ENCODE data around the gene CLN6. TPM values are rescaled to one million over a fixed set of nuclear protein-coding genes. Genes with fewer than 3 reads are reported as not detected.
A peak's percentile ranks its signal among the peaks of the same experiment; 100 is the strongest.
"Not testable (repeated sequence)": the region's sequence is repeated elsewhere in the genome, so short reads cannot be mapped to it uniquely, and the experiment has no call there.

Gene CLN6
- total RNA-seq, 1 donor from 2014 or later, result 95.3 TPM

DNA sequence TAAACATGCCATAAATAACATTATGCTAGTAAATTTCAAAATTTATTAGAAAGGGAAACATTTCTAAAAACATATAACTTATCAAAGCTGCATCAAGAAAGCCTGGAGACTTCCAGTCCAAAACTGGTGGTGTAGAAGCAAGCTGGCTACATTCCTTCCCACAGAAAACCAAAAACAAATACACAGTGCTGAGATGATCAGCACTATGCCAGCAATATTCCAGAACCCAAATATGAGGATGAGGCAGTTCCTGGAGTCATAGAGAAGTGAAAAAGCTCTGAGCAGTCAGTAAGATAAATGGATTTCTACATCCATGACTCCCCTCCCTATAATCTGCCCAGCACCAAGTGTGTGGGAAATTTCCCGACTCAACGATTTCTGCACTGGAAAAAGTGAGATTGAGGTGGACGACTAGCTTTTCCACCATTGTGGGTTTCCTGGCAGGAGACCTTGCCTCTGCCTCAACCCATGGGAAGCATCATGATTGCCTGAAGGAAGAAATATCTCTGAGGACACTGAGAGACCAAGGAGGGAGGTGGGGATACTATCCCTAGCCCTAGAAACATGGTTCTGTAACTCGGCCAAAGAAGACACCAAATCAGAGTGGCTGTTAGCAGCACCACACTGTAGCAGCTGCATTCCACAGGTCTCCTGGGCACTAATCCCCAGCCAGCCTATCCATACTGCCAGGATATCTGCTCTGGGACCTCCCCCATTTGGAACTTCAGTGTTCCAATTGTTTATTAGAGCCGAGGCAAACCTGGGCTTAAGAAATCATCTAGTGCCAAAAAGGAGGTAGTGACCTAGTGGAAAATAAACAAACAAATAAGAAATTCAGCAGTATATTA, 11.8 kb upstream of the CLN6 start:
- DNase-seq (ENCODE audit: low spot score), result no peak
- H3K27me3 Mint-ChIP-seq (ENCODE audit: insufficient read depth), result peaks cover 10% of the 10 kb centered on the region
- no peaks in the 10 kb centered on the region for H3K4me1 Mint-ChIP-seq (ENCODE audit: low read depth)
- no peak overlapping the region for H3K27ac Mint-ChIP-seq
- no peaks in the 10 kb centered on the region for H3K36me3 Mint-ChIP-seq (ENCODE audit: low read depth)
- H3K4me3 Mint-ChIP-seq, result no peak overlapping the region
- H3K9me3 Mint-ChIP-seq, result peaks cover 4% of the 10 kb centered on the region
- intact Hi-C loops (cut with micrococcal nuclease), result no loop called here

DNA sequence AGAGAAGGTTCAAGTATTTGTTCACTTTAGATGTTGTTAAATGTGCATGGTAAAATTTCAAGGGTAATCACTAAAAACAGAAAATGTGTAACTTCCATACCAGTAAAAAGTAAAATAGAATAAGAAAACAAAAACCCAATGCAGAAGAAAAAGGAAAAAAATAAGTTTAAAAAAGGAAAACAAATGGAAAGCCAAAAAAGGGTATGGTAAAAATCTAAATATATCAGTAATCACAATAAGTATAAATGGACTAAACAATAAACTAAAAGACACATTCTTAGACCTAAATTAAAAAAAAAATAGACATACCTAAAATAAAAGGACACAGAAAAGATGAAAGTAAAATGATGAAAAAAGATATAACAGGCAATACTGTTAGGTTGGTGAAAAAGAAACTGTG, 9.5 kb upstream of the CLN6 start:
- peaks cover 7% of the 10 kb centered on the region for H3K27me3 Mint-ChIP-seq (ENCODE audit: insufficient read depth)
- DNase-seq (ENCODE audit: low spot score), result no peak
- no peak overlapping the region for H3K27ac Mint-ChIP-seq
- intact Hi-C loops (cut with micrococcal nuclease), result no loop called here
- H3K4me3 Mint-ChIP-seq, result no peak overlapping the region
- peaks cover 4% of the 10 kb centered on the region for H3K9me3 Mint-ChIP-seq
- H3K4me1 Mint-ChIP-seq (ENCODE audit: low read depth), result no peaks in the 10 kb centered on the region
- H3K36me3 Mint-ChIP-seq (ENCODE audit: low read depth), result no peaks in the 10 kb centered on the region

- Mint-ChIP-seq H3K27me3 (ENCODE audit: insufficient read depth) (peaks cover 5% of the 10 kb centered on the region), H3K4me3 (no peak overlapping the region), H3K36me3 (ENCODE audit: low read depth) (no peaks in the 10 kb centered on the region), H3K27ac (no peak overlapping the region), H3K9me3 (no peaks in the 10 kb centered on the region), H3K4me1 (ENCODE audit: low read depth) (peaks cover 10% of the 10 kb centered on the region)
- intact Hi-C loops (cut with micrococcal nuclease), result no loop called here
- DNase-seq (ENCODE audit: low spot score), result no peak
Observed at GRCh38 chr15:68235022-68235421, 5.5 kb upstream of the CLN6 start.

DNA sequence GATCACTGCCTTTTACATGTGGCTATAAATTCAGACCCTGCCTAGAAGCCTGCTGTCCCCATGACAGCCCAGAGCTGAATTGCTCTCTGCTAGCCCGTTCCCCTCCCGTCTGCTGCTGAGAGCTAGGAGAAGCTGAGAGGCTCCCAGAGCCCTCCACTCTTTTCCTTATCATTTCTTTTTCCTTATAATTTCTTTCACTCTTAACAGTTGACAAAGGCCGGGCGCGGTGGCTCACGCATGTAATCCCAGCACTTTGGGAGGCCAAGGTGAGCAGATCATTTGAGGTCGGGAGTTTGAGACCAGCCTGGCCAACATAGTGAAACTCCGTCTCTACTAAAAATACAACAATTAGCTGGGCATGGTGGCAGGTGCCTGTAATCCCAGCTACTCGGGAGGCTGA, 5.0 kb upstream of the CLN6 start:
- intact Hi-C loops (cut with micrococcal nuclease); H3K27ac Mint-ChIP-seq; H3K4me3 Mint-ChIP-seq; H3K9me3 Mint-ChIP-seq; H3K27me3 Mint-ChIP-seq (ENCODE audit: insufficient read depth); DNase-seq (ENCODE audit: low spot score); H3K36me3 Mint-ChIP-seq (ENCODE audit: low read depth): not testable (repeated sequence)
- peaks cover 13% of the 10 kb centered on the region for H3K4me1 Mint-ChIP-seq (ENCODE audit: low read depth)

GRCh38 chr15:68234060-68234459, 4.5 kb upstream of the CLN6 start:
- Mint-ChIP-seq H3K27ac (no peak overlapping the region), H3K27me3 (ENCODE audit: insufficient read depth) (peaks cover 5% of the 10 kb centered on the region), H3K4me3 (no peak overlapping the region), H3K9me3 (no peaks in the 10 kb centered on the region), H3K36me3 (ENCODE audit: low read depth) (no peaks in the 10 kb centered on the region), H3K4me1 (ENCODE audit: low read depth) (peaks cover 13% of the 10 kb centered on the region)
- no peak for DNase-seq (ENCODE audit: low spot score)
- intact Hi-C loops (cut with micrococcal nuclease), result no loop called here

GRCh38 chr15:68232937-68233336, 3.4 kb upstream of the CLN6 start:
- DNase-seq (ENCODE audit: low spot score), result no peak
- no peaks in the 10 kb centered on the region for H3K27me3 Mint-ChIP-seq (ENCODE audit: insufficient read depth)
- no peak overlapping the region for H3K4me3 Mint-ChIP-seq
- H3K27ac Mint-ChIP-seq, result no peak overlapping the region
- peaks cover 22% of the 10 kb centered on the region for H3K4me1 Mint-ChIP-seq (ENCODE audit: low read depth)
- intact Hi-C loops (cut with micrococcal nuclease), result no loop called here
- peaks cover 8% of the 10 kb centered on the region for H3K36me3 Mint-ChIP-seq (ENCODE audit: low read depth)
- H3K9me3 Mint-ChIP-seq, result no peaks in the 10 kb centered on the region

DNA sequence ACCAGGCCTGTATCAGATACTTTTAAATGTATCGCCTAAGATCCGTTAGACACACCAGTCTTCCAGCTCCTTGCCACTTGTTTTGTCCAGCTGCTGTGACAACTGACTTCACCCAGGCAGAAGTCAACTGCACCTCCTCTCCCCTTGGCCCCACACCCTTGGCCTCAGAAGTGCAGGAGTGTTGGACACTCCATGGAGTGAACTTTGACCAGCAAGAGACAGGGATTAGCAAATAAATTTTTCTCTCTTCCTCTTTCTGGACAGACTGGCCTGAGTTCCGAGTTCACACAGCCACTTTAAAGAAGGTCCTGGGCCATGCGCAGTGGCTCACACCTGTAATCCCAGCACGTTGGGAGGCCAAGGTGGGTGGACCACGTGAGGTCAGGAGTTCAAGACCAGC, 2.9 kb upstream of the CLN6 start:
- no peaks in the 10 kb centered on the region for H3K27me3 Mint-ChIP-seq (ENCODE audit: insufficient read depth)
- no peak overlapping the region for H3K4me3 Mint-ChIP-seq
- H3K9me3 Mint-ChIP-seq, result no peaks in the 10 kb centered on the region
- no peak for DNase-seq (ENCODE audit: low spot score)
- H3K27ac Mint-ChIP-seq, result no peak overlapping the region
- H3K4me1 Mint-ChIP-seq (ENCODE audit: low read depth), result peaks cover 27% of the 10 kb centered on the region
- intact Hi-C loops (cut with micrococcal nuclease), result no loop called here
- peaks cover 8% of the 10 kb centered on the region for H3K36me3 Mint-ChIP-seq (ENCODE audit: low read depth)

DNA sequence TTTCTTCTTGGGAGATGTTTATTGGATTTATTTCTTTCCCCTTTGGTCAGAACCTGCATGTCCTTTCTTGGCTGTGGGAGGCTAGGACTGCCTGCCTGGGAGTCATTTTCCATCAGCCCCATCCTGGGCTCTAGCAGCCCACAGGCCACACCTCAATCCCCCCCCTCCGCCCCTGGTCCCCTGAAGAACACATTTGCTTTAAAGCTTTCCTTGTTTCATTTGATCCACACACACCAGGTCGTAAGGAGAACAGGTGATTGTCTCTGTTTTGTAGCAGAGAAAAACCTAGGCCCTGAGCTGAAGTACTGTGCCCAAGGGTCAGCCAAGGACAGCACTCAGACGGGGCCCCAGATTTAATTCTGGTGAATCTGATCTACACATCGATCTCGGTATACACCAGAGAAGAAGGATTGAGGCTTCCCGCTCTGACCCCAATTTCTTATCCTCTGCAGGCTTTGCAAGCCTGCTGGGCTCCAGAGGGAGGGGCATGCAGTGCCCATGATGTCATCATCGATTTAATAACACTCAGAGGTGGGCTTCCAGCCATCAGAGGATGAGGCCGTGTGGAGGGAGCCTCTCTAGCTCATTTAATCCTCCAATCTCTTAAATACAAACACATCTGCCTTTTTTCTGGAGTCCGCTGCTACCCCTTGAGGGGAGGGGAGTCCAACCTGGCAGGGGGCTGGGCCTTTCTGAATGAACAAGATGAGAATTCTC, 1.7 kb upstream of the CLN6 start:
- H3K4me3 Mint-ChIP-seq, result peak overlapping the region; percentile 94
- intact Hi-C loops (cut with micrococcal nuclease), result loop anchor here (2.0 kb wide), 1 partner anchor 22 kb away; no protein-coding TSS in a partner anchor
- H3K27me3 Mint-ChIP-seq (ENCODE audit: insufficient read depth), result no peaks in the 10 kb centered on the region
- H3K27ac Mint-ChIP-seq, result no peak overlapping the region
- peaks cover 8% of the 10 kb centered on the region for H3K36me3 Mint-ChIP-seq (ENCODE audit: low read depth)
- DNase-seq (ENCODE audit: low spot score), result no peak
- H3K9me3 Mint-ChIP-seq, result no peaks in the 10 kb centered on the region
- H3K4me1 Mint-ChIP-seq (ENCODE audit: low read depth), result peaks cover 31% of the 10 kb centered on the region

DNA sequence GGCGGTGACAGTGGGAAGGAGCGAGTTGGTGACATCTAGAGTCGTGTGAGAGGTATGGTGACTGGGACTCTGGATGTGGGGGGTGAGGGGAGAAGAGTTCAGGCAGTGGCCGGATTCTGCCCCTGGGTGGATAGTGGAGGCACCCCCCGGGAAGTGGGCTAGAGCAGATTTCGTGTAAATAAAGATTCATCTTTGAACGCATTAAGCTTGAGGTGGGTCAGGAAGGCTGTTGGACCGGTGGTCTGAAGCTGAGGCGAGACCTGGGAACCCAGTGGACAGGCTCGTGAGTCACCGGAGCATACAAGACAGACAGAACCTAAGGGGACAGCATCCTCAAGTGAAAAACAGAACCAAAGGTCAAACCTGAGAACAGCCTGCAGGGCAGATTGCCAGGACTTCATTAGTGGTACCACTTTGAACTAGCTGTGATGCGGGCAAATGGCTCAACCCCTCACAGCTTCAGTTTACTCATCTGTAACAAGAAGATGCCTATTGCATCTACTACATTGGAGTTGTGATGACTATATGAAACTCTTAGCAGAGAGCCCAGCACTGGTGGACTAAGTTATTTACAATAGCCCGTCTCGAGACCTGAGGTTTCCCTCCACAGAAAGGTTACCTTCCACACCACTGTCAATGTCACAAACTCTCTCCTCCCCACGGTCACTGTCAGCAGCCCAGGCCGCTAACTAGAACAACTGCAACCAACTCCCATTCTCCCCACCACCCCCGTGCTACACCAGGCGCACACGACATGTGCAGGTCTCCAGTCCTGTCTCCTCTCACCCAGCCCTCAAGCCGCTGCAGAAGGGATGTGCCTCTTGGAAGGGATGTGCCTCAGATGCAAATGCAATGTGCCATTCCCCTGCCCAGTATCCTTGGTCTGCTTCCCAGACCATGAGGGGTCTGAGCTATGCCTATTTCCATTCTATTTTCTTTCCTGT, 901 bp upstream of the CLN6 start:
- peaks cover 32% of the 10 kb centered on the region for H3K4me1 Mint-ChIP-seq (ENCODE audit: low read depth)
- H3K27me3 Mint-ChIP-seq (ENCODE audit: insufficient read depth), result no peaks in the 10 kb centered on the region
- peak overlapping the region; percentile 94 for H3K4me3 Mint-ChIP-seq
- peak overlapping the region; percentile 96 for H3K27ac Mint-ChIP-seq
- no peak for DNase-seq (ENCODE audit: low spot score)
- H3K36me3 Mint-ChIP-seq (ENCODE audit: low read depth), result peaks cover 8% of the 10 kb centered on the region
- intact Hi-C loops (cut with micrococcal nuclease), result loop anchor here (2.0 kb wide), 1 partner anchor 22 kb away; no protein-coding TSS in a partner anchor
- H3K9me3 Mint-ChIP-seq, result no peaks in the 10 kb centered on the region

DNA sequence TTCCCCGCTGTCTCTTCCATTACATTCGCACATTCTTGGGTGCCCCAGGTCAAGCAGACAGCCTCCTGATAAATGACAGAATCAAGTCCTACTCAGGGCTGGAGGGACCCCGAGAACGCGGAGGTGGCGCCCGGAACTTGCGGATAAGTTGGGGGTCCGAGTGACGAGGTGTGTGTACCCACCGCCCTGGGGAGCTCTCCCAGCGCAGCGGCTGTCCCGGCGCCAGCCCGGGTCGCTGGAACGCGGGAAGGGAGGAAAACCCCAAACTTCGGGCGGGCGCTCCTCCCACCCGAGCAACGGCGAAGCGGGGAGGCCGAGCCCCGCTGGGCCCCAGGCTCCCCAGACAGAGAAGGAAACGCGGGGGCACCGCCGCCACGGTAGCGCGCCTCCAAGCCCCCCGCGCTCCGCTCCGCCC, 550 bp downstream of the CLN6 start:
- H3K4me3 Mint-ChIP-seq, result peak overlapping the region; percentile 87
- no peak for DNase-seq (ENCODE audit: low spot score)
- intact Hi-C loops (cut with micrococcal nuclease), result loop anchor here (1.0 to 2.0 kb wide), 5 partner anchors 20 to 932 kb away; partner anchors contain the start of genes FEM1B, GLCE, PIAS1 and RNU6-1
- peaks cover 15% of the 10 kb centered on the region for H3K36me3 Mint-ChIP-seq (ENCODE audit: low read depth)
- H3K27me3 Mint-ChIP-seq (ENCODE audit: insufficient read depth), result no peaks in the 10 kb centered on the region
- H3K27ac Mint-ChIP-seq, result peak overlapping the region; percentile 83
- peaks cover 43% of the 10 kb centered on the region for H3K4me1 Mint-ChIP-seq (ENCODE audit: low read depth)
- no peaks in the 10 kb centered on the region for H3K9me3 Mint-ChIP-seq

DNA sequence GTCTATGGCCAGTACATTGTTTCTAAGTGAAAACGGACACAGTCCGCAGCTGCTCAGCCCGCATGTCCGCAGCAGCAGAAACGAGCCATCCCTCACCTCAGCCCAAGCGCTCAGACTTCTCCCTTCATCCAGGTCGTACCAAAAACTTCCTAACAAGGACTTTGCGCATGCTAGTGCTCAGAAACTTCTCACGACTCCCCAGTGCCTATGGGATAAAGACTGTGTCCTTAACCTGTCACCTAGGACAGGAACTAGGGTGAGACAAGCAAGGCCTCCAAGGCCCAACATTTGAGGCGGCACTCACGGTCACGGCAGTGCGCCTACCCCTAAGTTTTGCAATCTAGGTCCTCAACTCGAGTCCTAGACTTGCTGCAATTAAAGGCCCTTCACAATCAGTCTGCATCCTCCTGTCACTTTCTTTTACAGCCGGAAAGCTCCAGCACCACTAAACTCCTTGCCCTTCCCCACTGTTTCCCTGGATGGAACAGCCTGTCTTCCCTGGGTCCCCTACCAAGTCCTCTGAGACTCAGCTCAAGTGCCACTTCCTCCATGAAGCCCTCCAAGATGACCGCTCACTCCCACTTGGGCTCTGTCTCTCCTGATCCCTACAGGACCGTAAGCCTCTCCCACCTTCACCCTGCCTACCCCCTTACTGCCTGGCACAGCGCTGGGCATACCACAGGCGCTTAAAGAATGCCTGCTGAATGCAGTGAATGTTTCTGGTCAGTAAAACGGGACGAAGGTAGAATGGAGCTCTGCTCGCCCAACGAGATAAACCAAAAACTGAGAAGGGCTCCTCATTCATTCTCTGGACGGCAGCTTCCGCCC, 1.2 kb downstream of the CLN6 start:
- H3K9me3 Mint-ChIP-seq, result no peaks in the 10 kb centered on the region
- peaks cover 15% of the 10 kb centered on the region for H3K36me3 Mint-ChIP-seq (ENCODE audit: low read depth)
- H3K4me1 Mint-ChIP-seq (ENCODE audit: low read depth), result peaks cover 43% of the 10 kb centered on the region
- H3K27ac Mint-ChIP-seq, result peak overlapping the region; percentile 83
- DNase-seq (ENCODE audit: low spot score), result no peak
- peak overlapping the region; percentile 87 for H3K4me3 Mint-ChIP-seq
- no peaks in the 10 kb centered on the region for H3K27me3 Mint-ChIP-seq (ENCODE audit: insufficient read depth)
- intact Hi-C loops (cut with micrococcal nuclease), result loop anchor here (2.0 kb wide), 2 partner anchors 20 to 932 kb away; partner anchors contain the start of gene GLCE

Data from activated T-helper 1 cell treated with anti-CD3 and anti-CD28 coated beads, Interleukin-12 subunit alpha, Interleukin-12 subunit beta, Interleukin-2, Interleukin-4 antibody, amounts not matched to agents 30 ng/mL and 10 ng/mL and 1 ng/mL, durations not matched to agents 14 hours and 24 hours and 36 hours (primary cell).